NCI-H187 (cell line): ENCODE results near the gene PYCARD.
"Not testable (repeated sequence)": the region's sequence is repeated elsewhere in the genome, so short reads cannot be mapped to it uniquely, and the experiment has no call there.

ENCODE experiments used
- DNase-seq, 2 experiments: peaks; one replicate each; lab custom pipeline; 2025; lab: John Stamatoyannopoulos, UW

Gene PYCARD

GRCh38 chr16:31190818-31191444, 11.6 kb downstream of the PYCARD start:
- no peak for DNase-seq

GRCh38 chr16:31190061-31190460, 12.5 kb downstream of the PYCARD start:
- DNase-seq, result no peak

GRCh38 chr16:31189412-31189778, 13.2 kb downstream of the PYCARD start:
- no peak for DNase-seq

- DNase-seq, result no peak
Observed at GRCh38 chr16:31188450-31189411, 13.8 kb downstream of the PYCARD start.

- DNase-seq, result no peak
Observed at GRCh38 chr16:31187808-31188189, 14.8 kb downstream of the PYCARD start.

GRCh38 chr16:31186930-31187807, 15.4 kb downstream of the PYCARD start:
- no peak for DNase-seq

GRCh38 chr16:31186176-31186575, 16.4 kb downstream of the PYCARD start:
- no peak for DNase-seq

GRCh38 chr16:31185339-31185738, 17.2 kb downstream of the PYCARD start:
- no peak for DNase-seq

- DNase-seq, result no peak
Observed at GRCh38 chr16:31184888-31185287, 17.7 kb downstream of the PYCARD start.

- DNase-seq, result no peak
Observed at GRCh38 chr16:31183432-31184428, 18.8 kb downstream of the PYCARD start.

GRCh38 chr16:31182391-31182790, 20.2 kb downstream of the PYCARD start:
- no peak for DNase-seq

GRCh38 chr16:31181102-31181830, 21.3 kb downstream of the PYCARD start:
- DNase-seq, result no peak

GRCh38 chr16:31179747-31180459, 22.7 kb downstream of the PYCARD start, which contains the start of gene FUS:
FUS (plus strand) TSS chr16:31180139; CDS start chr16:31180215, 76 bp downstream.
- peak; percentile 71 to 77 for DNase-seq

- no peak for DNase-seq
Observed at GRCh38 chr16:31179219-31179746, 23.3 kb downstream of the PYCARD start.

- DNase-seq, result peak; percentile 6 to 34
Observed at GRCh38 chr16:31177136-31177535, 25.4 kb downstream of the PYCARD start.

GRCh38 chr16:31170048-31170447, 32.5 kb downstream of the PYCARD start:
- DNase-seq, result not testable (repeated sequence)

GRCh38 chr16:31168848-31169247, 33.7 kb downstream of the PYCARD start:
- no peak for DNase-seq

- no peak for DNase-seq
Observed at GRCh38 chr16:31167315-31167714, 35.2 kb downstream of the PYCARD start.

- no peak for DNase-seq
Observed at GRCh38 chr16:31157136-31157535, 45.4 kb downstream of the PYCARD start.
